ENCODE measurements around the gene ESRRA. TPM values are rescaled to one million over a fixed set of nuclear protein-coding genes. Genes with fewer than 3 reads are reported as not detected.
A peak's percentile ranks its signal among the peaks of the same experiment; 100 is the strongest.

ESRRA gene
- polyA plus RNA-seq, 1 experiment: 5.5 TPM

- DNase-seq (ENCODE audit: low read depth, low spot score): no peak
- H3K27me3 ChIP-seq (ENCODE audit: control insufficient read depth, insufficient read depth, low read length): peaks cover 24% of the 10 kb centered on the region
- ChIA-PET CTCF (interaction anchor here (12.0 kb wide), 1 partner anchor 14 kb away, joined by 124 read pairs; the partner anchor contains the start of gene CATSPERZ), POLR2A (no interaction called here)
- H3K9me3 ChIP-seq (ENCODE audit: control insufficient read depth, insufficient read depth, low read length): no peaks in the 10 kb centered on the region
- H3K27ac ChIP-seq (ENCODE audit: low read depth, low read length): no peak overlapping the region
- TF ChIP-seq, protein P1, sequence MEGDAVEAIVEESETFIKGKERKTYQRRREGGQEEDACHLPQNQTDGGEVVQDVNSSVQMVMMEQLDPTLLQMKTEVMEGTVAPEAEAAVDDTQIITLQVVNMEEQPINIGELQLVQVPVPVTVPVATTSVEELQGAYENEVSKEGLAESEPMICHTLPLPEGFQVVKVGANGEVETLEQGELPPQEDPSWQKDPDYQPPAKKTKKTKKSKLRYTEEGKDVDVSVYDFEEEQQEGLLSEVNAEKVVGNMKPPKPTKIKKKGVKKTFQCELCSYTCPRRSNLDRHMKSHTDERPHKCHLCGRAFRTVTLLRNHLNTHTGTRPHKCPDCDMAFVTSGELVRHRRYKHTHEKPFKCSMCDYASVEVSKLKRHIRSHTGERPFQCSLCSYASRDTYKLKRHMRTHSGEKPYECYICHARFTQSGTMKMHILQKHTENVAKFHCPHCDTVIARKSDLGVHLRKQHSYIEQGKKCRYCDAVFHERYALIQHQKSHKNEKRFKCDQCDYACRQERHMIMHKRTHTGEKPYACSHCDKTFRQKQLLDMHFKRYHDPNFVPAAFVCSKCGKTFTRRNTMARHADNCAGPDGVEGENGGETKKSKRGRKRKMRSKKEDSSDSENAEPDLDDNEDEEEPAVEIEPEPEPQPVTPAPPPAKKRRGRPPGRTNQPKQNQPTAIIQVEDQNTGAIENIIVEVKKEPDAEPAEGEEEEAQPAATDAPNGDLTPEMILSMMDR (IDR thresholded peaks at IDR 0.05; ENCODE audit: low read depth, low read length): no peak
- H3K4me3 ChIP-seq (ENCODE audit: low read depth, low read length): no peak overlapping the region
Measured at GRCh38 chr11:64288353-64288750, 17.0 kb upstream of the ESRRA start.

DNA sequence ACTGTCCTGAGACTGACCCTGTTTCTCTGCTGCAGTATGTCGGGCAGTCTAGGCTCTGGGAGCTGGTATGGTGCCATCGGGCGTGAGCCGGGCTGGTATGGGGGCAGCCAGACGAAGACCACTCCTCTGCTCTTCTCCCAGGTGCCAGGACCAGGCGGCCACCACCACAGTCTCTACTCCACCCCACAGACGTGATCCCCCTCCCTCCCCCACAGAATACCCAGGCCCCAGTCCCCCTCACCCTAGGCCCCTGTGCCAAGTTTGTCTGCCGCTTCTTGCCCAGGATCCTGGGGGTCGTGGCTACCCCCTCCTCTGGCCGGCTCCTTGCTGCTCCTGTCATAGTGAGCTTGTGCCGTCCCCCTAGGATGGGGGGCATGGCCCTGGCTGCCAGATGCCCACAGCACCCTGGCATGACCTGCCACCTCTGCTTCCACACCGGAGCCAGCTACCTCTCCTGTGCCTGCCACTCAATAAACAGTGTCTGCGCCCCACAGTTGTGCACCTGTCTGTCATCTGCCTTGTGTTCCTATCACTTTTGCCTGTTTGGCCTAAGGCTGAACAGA, 16.2 kb upstream of the ESRRA start:
- POLR2A ChIA-PET: no interaction called here
- peaks cover 28% of the 10 kb centered on the region for H3K27me3 ChIP-seq (ENCODE audit: control insufficient read depth, insufficient read depth, low read length)
- TF ChIP-seq, protein P1 (IDR thresholded peaks at IDR 0.05; ENCODE audit: low read depth, low read length): no peak
- H3K4me3 ChIP-seq (ENCODE audit: low read depth, low read length): no peak overlapping the region
- CTCF ChIA-PET: interaction anchor here (0.6 to 12.0 kb wide), 2 partner anchors 14 to 37 kb away, joined by 3 to 124 read pairs; partner anchors contain the start of gene CATSPERZ
- no peak overlapping the region for H3K27ac ChIP-seq (ENCODE audit: low read depth, low read length)
- no peak for DNase-seq (ENCODE audit: low read depth, low spot score)
- H3K9me3 ChIP-seq (ENCODE audit: control insufficient read depth, insufficient read depth, low read length): no peaks in the 10 kb centered on the region

- CTCF ChIA-PET: interaction anchor here (12.0 kb wide), 1 partner anchor 12 kb away, joined by 124 read pairs; the partner anchor contains the start of gene CATSPERZ
- Histone ChIP-seq H3K27ac (ENCODE audit: low read depth, low read length) (no peak overlapping the region), H3K27me3 (ENCODE audit: control insufficient read depth, insufficient read depth, low read length) (peaks cover 41% of the 10 kb centered on the region), H3K4me3 (ENCODE audit: low read depth, low read length) (no peak overlapping the region), H3K9me3 (ENCODE audit: control insufficient read depth, insufficient read depth, low read length) (no peaks in the 10 kb centered on the region)
- TF ChIP-seq, protein P1 (IDR thresholded peaks at IDR 0.05; ENCODE audit: low read depth, low read length): no peak
- POLR2A ChIA-PET: no interaction called here
- DNase-seq (ENCODE audit: low read depth, low spot score): no peak
Measured at GRCh38 chr11:64290352-64291261, 14.7 kb upstream of the ESRRA start.

DNA sequence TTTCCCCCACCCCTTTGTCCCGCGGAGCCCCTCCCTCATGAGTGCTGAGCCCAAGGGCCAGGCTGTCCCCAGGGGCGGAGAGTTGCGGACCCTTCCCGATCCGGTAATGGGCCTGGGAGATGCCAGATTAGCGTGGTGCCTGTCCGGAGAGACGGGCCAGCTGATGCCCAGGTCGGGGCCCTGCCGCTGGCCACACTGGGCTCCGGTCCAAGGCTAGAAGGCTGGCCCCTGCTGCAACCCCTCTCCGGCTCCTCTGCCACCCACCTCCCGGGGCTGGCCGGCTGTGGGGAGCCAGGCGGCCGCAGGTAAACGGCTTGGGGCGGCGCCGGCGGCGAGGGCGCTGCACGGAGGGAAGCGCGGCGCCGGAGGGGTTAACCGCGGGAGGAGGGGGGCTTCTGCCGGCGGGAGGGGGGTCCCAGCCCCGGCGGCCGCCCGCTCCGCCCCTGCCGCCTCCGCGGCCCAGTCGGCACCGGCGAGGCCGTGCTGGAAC, 14.0 kb upstream of the ESRRA start, which contains the start of gene KCNK4:
Gene KCNK4, plus strand, starts transcription at position 41 of the 490 bp plus-strand sequence. CDS start 1,717 bp downstream, outside the sequence.
- DNase-seq (ENCODE audit: low read depth, low spot score): no peak
- ChIA-PET CTCF (interaction anchor here (12.0 kb wide), 1 partner anchor 11 kb away, joined by 124 read pairs; the partner anchor contains the start of gene CATSPERZ), POLR2A (no interaction called here)
- Histone ChIP-seq H3K9me3 (ENCODE audit: control insufficient read depth, insufficient read depth, low read length) (no peaks in the 10 kb centered on the region), H3K27me3 (ENCODE audit: control insufficient read depth, insufficient read depth, low read length) (peaks cover 48% of the 10 kb centered on the region), H3K27ac (ENCODE audit: low read depth, low read length) (no peak within 1 kb of the TSS), H3K4me3 (ENCODE audit: low read depth, low read length) (peak within 1 kb of the TSS; percentile 29; the same call in 1 of the 2 replicates)
- TF ChIP-seq, protein P1 (IDR thresholded peaks at IDR 0.05; ENCODE audit: low read depth, low read length): no peak

All from AG04450 (cell line).